Breast epithelium (tissue), 3 donors: ENCODE measurements around the gene SAFB2.

ENCODE experiments used
- CTCF ChIP-seq, 3 donors: fragments of 450-650 bp; IDR thresholded peaks; one replicate each; pipeline ENCODE4 v1.5.1; 2016 to 2017; ENCODE audit warnings: antibody characterized with exemption in 3 of 3, mild to moderate bottlenecking in 3 of 3, moderate library complexity in 3 of 3
- POLR2A ChIP-seq: fragments of 450-650 bp; IDR thresholded peaks from one replicate; pipeline ENCODE4 v1.6.1; 2016; ENCODE audit warnings: antibody characterized with exemption, mild to moderate bottlenecking, moderate library complexity
- POLR2AphosphoS5 ChIP-seq, 3 donors: sonication (generic); formaldehyde crosslinking; IDR thresholded peaks; one replicate each; pipeline ENCODE4 v1.6.1; 2017; ENCODE audit warnings: antibody characterized with exemption in 3 of 3

GRCh38 chr19:5631567-5632240, 9.1 kb upstream of the SAFB2 start:
- no peak for TF ChIP-seq CTCF (IDR thresholded peaks at IDR 0.05)
- no peak for TF ChIP-seq POLR2A
- no peak for TF ChIP-seq POLR2AphosphoS5 (IDR thresholded peaks at IDR 0.05)
